ENCODE results near the gene PHF24.

The PHF24 gene

DNA sequence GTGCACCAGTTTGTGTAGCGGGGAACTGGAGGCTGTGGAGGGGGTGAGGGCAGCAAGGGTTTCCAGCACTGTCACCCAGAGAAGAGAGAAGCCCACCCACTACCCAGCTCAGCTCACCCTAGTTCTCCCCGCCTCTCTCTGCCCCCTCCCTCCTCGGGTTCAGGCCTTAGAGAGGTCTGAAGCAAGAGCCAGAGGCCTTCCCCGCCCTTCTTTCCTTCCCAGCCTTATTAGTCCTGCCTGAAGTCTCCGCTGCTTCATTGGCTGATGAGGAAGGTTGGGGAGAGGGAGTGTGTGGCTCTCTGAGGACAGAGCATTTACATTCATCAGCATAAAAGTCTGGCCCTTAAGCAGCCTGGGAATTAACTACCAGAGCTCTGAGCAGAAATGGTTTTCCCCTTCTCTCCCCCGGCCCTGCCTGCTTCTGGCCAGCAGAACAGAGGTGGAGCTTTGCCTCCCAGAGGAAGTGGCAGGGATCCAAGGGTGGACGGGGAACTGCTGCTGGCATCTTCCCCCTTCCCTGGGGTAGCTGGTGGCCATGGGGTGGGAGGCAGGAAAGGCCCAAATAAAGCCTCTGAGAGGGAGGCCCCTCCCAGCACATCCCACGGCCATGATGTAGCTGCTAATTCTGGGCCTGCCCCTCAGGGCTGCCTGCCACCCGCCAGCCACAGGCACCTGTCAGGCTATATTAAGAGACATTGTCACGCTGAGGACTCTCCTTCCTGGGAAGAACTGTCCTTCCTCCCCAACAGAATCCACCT is 35.6 kb downstream of the PHF24 start:
- TF ChIP-seq, protein P1, sequence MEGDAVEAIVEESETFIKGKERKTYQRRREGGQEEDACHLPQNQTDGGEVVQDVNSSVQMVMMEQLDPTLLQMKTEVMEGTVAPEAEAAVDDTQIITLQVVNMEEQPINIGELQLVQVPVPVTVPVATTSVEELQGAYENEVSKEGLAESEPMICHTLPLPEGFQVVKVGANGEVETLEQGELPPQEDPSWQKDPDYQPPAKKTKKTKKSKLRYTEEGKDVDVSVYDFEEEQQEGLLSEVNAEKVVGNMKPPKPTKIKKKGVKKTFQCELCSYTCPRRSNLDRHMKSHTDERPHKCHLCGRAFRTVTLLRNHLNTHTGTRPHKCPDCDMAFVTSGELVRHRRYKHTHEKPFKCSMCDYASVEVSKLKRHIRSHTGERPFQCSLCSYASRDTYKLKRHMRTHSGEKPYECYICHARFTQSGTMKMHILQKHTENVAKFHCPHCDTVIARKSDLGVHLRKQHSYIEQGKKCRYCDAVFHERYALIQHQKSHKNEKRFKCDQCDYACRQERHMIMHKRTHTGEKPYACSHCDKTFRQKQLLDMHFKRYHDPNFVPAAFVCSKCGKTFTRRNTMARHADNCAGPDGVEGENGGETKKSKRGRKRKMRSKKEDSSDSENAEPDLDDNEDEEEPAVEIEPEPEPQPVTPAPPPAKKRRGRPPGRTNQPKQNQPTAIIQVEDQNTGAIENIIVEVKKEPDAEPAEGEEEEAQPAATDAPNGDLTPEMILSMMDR (IDR thresholded peaks at IDR 0.05; ENCODE audit: insufficient read depth, low read depth, low read length, missing control alignments) = no peak
- peak; percentile 54 for DNase-seq (ENCODE audit: low read depth)
- H3K4me3 ChIP-seq (ENCODE audit: low read depth, low read length) = no peak overlapping the region

DNA sequence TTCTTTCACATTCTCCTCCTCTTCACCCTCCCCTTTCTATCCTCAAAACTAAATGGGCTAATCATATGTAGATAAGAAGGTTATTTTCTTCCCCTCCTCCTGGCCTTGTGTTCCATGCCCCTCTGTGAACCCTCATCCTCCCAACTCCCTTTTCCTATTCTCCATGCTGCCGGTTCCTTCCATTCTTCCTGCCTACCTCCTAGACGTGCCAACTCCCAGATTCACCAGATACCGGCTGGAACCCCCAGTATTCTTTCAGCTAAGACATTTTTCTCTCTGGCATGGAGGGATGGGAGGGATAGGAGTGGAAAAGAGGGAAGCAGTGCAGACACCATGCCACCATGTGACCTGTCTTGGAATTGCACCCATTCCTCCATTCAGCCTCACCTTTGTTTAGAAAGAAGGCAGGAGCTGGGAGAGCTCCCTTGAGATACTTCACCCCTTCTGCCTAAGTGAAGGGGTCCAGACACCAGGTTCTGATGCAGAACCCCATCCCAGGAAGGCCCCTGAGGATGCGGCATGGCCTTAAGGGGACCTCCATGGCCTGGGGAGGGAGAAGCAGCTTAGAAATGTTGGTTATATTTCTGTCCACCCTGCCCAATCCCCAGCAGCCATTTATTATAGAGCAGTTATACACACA is 36.3 kb downstream of the PHF24 start:
- TF ChIP-seq, protein P1 (IDR thresholded peaks at IDR 0.05; ENCODE audit: insufficient read depth, low read depth, low read length, missing control alignments) = peak; percentile 50
- no peak overlapping the region for H3K4me3 ChIP-seq (ENCODE audit: low read depth, low read length)
- DNase-seq (ENCODE audit: low read depth) = peak; percentile 15

DNA sequence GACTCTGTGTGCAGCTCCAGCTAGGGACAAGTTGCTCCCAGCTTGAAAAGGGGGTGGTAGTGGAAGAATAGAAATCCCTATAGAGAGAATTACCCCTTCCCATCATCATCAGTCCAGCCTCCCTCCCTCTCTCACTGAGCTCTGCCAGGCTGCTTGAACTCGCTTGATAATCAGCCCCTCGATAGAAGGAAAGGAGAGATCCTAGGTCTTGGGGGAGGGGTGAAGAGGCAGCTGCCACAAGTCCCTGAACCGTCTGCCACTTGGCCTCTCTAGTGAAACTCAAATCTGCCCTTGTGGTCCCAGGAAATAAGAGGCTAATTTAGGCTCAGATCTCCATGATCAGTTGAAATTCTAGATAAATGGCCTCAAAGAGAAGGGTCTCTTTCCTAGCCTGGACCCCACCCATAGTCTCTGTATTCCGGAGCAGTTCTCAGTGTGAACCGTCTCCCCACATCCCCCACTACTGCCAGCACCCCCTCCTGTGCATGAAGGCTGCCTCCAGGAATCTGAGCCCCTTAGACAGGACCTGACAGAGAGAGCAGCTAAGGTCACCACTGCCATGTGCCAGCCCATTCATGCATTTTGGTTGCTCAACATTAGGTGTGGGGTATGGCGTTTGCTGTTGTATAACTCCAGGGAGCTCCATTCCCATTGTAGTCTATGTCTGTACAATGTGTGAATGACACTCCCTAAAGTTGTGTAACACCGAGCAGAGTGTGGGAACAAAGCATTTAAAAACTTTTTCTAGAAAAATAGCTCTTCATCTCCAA is 37.0 kb downstream of the PHF24 start:
- no peak for DNase-seq (ENCODE audit: low read depth)
- TF ChIP-seq, protein P1 (IDR thresholded peaks at IDR 0.05; ENCODE audit: insufficient read depth, low read depth, low read length, missing control alignments) = no peak
- no peak overlapping the region for H3K4me3 ChIP-seq (ENCODE audit: low read depth, low read length)

DNA sequence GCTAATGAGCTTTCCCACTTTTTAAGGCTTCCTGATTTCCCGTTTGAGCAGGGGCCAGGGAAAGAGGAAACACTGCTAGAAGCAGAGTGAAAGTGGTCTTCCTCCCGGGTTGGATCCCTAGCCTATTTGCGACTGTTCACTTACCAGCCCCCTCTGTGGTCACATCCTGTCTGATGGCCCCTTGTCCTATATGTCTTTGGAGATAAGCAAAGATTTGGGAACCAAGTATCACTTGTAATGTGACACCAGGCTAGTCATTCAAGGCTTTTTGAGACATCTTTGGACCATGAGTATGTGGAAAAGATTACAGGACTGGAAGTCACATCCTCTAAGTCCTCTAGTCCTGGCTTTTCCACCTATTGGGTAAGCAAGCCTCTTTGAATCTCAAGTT is 37.6 kb downstream of the PHF24 start:
- no peak for DNase-seq (ENCODE audit: low read depth)
- no peak overlapping the region for H3K4me3 ChIP-seq (ENCODE audit: low read depth, low read length)
- TF ChIP-seq, protein P1 (IDR thresholded peaks at IDR 0.05; ENCODE audit: insufficient read depth, low read depth, low read length, missing control alignments) = no peak

DNA sequence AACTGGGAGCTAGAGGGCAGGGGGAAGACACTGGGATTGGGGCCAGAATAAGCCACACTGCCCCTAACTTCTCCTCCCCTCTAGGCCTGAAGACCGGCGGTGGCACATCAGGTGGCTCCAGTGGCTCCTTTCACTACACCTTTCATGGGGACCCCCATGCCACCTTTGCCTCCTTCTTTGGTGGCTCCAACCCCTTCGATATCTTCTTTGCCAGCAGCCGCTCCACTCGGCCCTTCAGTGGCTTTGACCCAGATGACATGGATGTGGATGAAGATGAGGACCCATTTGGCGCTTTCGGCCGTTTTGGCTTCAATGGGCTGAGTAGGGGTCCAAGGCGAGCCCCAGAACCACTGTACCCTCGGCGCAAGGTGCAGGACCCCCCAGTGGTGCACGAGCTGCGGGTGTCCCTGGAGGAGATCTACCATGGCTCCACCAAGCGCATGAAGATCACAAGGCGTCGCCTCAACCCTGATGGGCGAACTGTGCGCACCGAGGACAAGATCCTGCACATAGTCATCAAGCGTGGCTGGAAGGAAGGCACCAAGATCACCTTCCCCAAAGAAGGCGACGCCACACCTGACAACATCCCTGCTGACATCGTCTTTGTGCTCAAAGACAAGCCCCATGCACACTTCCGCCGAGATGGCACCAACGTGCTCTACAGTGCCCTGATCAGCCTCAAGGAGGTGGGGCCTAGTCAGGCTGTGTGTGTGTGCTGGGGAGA is 38.3 kb downstream of the PHF24 start:
- no peak for DNase-seq (ENCODE audit: low read depth)
- no peak overlapping the region for H3K4me3 ChIP-seq (ENCODE audit: low read depth, low read length)
- TF ChIP-seq, protein P1 (IDR thresholded peaks at IDR 0.05; ENCODE audit: insufficient read depth, low read depth, low read length, missing control alignments) = no peak

DNA sequence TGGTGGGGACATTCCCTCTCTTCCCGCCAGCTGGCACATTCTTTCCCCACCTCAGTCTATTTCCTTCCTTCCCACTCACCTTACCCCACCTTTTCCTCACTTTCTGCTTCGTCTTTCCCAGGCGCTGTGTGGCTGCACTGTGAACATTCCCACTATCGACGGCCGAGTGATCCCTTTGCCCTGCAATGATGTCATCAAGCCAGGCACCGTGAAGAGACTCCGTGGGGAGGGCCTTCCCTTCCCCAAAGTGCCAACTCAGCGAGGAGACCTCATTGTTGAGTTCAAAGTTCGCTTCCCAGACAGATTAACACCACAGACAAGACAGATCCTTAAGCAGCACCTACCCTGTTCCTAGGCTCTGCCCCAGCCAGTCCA is 38.8 kb downstream of the PHF24 start:
- H3K4me3 ChIP-seq (ENCODE audit: low read depth, low read length) = no peak overlapping the region
- TF ChIP-seq, protein P1 (IDR thresholded peaks at IDR 0.05; ENCODE audit: insufficient read depth, low read depth, low read length, missing control alignments) = no peak
- no peak for DNase-seq (ENCODE audit: low read depth)
